Nucleus accumbens (tissue), 56 donors: ENCODE results near the gene SEPTIN5.
"Not testable (repeated sequence)": the region's sequence is repeated elsewhere in the genome, so short reads cannot be mapped to it uniquely, and the experiment has no call there.

Experiments
- DNase-seq, 56 donors: peaks; one replicate each; lab custom pipeline; 2025; lab: John Stamatoyannopoulos, UW

SEPTIN5 gene

GRCh38 chr22:19680287-19680881 lies 33.9 kb upstream of the SEPTIN5 start:
- DNase-seq, result no peak

- DNase-seq, result no peak
Observed at GRCh38 chr22:19680911-19681862, 33.1 kb upstream of the SEPTIN5 start.

GRCh38 chr22:19681863-19682245 lies 32.4 kb upstream of the SEPTIN5 start:
- DNase-seq, result no peak

GRCh38 chr22:19686946-19687345 lies 27.4 kb upstream of the SEPTIN5 start:
- no peak for DNase-seq

- DNase-seq, result no peak
Observed at GRCh38 chr22:19687561-19688300, 26.6 kb upstream of the SEPTIN5 start.

- DNase-seq, result no peak
Observed at GRCh38 chr22:19688301-19689290, 25.7 kb upstream of the SEPTIN5 start.

DNA sequence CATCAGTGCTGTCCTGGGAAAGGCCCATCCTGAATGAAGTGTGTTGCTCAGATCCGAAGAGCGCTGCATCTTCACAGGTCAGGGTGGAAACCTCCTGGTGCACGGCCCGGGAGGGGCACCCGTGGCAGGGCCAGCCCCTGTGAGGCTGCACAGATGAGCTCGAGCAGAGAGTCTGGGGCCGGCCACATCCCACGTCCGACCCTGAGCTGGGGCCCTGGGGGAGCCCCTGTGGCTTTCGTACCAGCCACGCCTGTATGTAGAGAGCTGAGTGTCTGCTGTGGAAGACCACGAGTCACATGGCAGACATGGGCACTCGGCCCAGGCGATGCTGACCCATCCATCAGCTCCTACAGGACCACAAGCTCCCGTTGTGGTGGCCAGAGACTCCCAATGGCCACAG lies 24.9 kb upstream of the SEPTIN5 start:
- DNase-seq, result no peak

- DNase-seq, result no peak
Observed at GRCh38 chr22:19691007-19691720, 23.1 kb upstream of the SEPTIN5 start.

DNA sequence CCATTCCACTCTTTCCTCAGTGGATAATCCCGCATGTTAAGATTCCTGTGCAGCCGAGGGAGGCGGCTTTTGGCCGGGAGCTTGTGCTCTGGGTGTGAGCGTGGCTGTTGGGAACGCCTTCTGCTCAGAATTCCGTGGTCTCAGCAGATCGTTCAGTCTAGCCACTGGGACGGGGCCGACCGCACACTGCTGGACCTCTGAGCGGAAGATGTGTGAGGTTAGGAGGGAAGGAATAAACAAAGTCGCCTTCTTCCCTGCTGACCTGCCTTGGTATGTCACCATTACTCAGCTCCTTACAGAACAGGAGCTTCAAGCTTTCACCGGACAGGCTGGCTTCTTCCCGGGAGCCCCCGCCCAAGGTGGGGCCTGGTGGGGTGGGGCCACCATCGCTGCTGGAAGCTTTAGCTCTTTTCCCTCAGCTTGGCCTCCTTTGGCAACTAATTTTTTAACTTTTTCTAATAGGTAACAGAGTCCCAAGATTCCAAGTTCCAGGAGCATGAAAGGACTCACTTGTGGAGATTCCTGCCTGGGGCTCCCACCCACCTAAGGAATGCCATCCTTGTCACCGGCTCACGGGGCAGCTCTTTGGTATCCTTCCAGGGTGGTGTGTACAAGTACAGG lies 22.5 kb upstream of the SEPTIN5 start:
- DNase-seq, result peak in 1 of 56 donors; percentile 13

DNA sequence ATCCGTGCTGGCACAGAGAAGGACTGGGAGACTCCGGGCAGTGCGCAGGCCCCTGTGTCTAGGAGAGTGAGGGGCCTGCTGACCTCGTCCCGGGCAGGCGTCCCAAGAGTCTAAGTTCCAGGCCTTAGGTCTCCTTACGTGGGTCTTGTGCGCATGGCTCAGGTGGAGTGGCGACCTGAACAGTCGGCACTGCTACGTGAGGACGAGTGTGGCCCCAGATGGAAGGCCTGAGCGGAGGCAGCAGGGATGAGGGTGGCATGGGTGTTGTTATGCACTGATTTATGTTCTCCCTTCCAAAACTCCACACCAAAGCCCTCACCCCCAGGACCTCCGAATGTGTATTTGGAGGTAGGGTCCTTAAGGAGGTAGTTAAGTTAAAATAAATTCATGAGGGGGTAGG lies 20.7 kb upstream of the SEPTIN5 start:
- no peak for DNase-seq

GRCh38 chr22:19693981-19694670 lies 20.2 kb upstream of the SEPTIN5 start:
- DNase-seq, result no peak

- no peak for DNase-seq
Observed at GRCh38 chr22:19694696-19695095, 19.6 kb upstream of the SEPTIN5 start.

DNA sequence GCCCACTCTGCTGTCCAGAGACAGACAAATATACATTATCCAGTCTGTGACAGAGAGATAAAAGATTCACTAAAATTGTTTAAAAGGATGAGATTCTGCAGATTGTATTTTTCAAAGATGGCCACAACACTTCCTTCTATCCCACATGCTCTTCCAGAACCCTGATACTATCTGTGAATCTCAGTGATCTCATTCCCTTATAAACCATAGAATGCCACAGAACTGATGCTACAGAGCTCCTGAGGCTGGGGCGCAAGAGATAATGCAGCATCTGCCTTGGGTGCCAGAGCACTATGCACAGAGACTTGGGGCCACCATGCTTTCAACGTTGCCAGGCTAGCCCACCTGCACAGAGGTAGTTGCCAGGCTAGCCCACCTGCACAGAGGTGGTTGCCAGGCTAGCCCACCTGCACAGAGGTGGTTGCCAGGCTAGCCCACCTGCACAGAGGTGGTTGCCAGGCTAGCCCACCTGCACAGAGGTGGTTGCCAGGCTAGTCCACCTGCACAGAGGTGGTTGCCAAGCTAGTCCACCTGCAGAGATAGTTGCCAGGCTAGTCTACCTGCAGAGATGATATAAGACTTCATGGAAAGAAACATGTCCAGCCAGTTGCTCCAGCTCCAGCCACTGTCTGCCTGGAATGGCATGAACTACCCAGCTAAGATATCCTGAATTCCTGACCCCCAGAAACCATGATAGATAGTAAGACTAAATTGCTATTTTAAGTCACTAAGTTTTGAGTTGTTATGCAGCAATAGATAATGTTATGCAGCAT lies 17.6 kb upstream of the SEPTIN5 start:
- DNase-seq, result no peak

GRCh38 chr22:19697871-19698270 lies 16.4 kb upstream of the SEPTIN5 start:
- DNase-seq, result not testable (repeated sequence)

- DNase-seq, result no peak
Observed at GRCh38 chr22:19700790-19701419, 13.4 kb upstream of the SEPTIN5 start.

DNA sequence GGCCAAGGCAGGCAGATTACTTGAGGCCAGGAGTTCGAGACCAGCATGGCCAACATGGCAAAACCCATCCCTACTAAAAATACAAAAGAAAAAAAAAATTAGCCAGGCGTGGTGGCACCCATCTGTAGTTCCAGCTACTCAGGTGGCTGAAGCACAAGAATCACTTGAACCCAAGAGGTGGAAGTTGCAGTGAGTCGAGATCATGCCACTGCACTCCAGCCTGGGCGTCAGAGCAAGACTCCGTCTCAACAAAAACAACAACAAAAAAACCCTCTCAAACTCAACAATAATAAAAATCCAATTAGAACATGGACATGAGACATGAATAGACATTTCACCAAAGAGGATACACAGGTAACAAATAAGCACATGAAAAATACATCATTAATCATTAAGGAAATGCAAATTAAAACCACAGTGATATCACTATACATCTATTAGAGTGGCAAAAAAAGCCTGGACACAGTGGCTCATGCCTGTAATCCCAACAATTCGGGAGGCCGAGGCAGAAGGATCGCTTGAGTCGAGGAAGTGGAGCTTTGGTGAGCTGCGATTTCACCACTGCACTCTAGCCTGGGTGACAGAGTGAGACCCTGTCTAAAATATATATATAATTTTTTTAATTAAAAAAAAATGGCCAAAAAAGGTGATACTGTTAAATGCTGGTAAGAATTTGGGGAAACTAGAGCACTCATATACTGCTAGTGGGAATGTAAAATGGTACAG lies 12.7 kb upstream of the SEPTIN5 start:
- DNase-seq, result no peak
